ENCODE measurements around the gene ZNF319.

The ZNF319 gene

DNA sequence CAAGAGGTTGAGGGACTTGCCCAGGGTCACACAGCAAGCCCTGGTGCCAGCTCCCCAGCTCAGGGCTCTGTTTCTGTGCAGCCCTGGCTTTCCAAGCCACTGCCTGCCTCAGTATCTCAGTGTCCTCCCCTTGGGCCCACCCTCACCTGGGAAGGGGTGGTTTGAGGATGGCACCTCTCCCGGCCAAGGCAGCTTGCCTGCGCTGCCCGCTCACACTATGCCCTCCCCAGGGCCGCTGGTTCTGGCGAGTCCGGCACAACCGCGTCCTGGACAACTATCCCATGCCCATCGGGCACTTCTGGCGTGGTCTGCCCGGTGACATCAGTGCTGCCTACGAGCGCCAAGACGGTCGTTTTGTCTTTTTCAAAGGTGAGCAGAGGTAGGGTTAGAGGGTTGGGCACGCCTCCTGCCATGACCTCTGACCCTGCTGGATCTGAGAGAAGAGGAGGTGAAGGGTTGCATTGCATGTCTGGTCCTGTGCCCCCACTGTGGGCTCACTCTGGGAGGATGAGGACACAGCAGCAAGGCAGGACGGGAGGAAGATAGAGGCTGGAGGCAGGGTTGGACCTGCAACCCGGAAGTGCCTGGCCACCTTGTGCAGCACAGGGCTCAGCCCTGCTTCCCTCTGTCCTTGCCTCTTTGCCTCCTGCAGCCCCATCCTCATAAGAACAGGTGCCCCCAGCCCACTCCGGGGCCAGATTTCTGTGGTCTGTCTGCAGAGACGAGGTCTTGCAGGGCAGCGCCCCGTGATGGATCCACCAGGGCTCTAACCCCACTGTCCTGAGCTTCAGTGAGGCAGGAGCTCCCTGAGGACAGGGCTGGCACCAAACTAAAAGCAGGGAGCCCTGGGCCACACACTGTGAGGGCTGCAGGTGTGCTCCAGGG, 41.8 kb upstream of the ZNF319 start:
- H3K27me3 ChIP-seq (replicated peaks), result no peaks in the 10 kb centered on the region
- TF ChIP-seq, protein P1, sequence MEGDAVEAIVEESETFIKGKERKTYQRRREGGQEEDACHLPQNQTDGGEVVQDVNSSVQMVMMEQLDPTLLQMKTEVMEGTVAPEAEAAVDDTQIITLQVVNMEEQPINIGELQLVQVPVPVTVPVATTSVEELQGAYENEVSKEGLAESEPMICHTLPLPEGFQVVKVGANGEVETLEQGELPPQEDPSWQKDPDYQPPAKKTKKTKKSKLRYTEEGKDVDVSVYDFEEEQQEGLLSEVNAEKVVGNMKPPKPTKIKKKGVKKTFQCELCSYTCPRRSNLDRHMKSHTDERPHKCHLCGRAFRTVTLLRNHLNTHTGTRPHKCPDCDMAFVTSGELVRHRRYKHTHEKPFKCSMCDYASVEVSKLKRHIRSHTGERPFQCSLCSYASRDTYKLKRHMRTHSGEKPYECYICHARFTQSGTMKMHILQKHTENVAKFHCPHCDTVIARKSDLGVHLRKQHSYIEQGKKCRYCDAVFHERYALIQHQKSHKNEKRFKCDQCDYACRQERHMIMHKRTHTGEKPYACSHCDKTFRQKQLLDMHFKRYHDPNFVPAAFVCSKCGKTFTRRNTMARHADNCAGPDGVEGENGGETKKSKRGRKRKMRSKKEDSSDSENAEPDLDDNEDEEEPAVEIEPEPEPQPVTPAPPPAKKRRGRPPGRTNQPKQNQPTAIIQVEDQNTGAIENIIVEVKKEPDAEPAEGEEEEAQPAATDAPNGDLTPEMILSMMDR (IDR thresholded peaks at IDR 0.05; ENCODE audit: low read depth, low read length, missing control alignments), result no peak
- no peak overlapping the region for H3K4me3 ChIP-seq (ENCODE audit: low read depth, low read length)

DNA sequence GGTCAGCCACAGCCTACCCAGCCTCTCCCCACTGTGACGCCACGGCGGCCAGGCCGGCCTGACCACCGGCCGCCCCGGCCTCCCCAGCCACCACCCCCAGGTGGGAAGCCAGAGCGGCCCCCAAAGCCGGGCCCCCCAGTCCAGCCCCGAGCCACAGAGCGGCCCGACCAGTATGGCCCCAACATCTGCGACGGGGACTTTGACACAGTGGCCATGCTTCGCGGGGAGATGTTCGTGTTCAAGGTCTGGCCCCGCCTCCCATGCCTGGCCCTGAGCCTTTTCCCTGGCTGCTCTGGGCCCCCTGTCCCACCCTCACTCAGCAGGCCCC, 41.1 kb upstream of the ZNF319 start:
- Histone ChIP-seq H3K36me3 (replicated peaks) (no peaks in the 10 kb centered on the region), H3K4me3 (ENCODE audit: low read depth, low read length) (no peak overlapping the region), H3K27ac (no peak overlapping the region), H3K27me3 (replicated peaks) (no peaks in the 10 kb centered on the region)
- in situ Hi-C loops (cut with HindIII; ENCODE audit: low pct_ligation_motif_present, low sequenced_read_pairs), result no loop called here
- TF ChIP-seq, protein P1 (IDR thresholded peaks at IDR 0.05; ENCODE audit: low read depth, low read length, missing control alignments), result no peak
- DNase-seq, result no peak

More for the DNA sequence above, 41.8 kb upstream of the ZNF319 start:
- H3K36me3 ChIP-seq (replicated peaks), result no peaks in the 10 kb centered on the region
- in situ Hi-C loops (cut with HindIII; ENCODE audit: low pct_ligation_motif_present, low sequenced_read_pairs), result no loop called here
- DNase-seq, result no peak
- H3K27ac ChIP-seq, result no peak overlapping the region

DNA sequence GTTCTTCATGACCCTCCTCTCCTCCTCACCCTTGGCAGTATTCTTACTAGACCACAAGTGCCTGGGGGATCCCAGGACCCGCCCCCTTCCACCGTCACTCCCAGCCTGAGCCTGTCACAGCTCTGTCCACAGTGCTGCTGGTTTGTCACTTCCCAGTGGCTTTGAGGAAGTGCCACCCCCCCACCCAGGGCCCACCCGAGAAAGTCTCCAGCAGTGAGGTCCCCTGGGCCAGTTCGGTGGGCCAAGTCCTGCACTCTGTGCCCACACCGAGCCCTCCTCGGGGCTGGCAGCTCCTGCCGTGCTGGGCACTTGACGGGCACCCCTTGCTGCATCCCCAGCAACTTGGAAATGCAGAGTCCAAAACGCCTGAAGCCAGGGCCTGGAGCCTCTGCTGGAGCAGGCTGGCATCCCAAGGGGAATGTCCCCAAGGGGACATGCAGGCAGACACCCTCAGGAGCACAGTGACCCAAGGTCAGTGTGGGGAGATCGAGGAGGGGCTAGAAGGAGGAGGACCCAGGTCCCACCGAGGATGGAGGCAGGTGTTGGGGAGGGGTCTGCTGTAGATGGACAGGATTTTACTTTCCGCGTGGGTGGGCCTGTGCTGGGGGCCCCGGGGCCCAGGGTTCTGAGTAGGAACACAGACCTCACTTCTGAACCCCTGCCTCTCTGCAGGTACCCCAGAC, 40.6 kb upstream of the ZNF319 start:
- DNase-seq, result no peak
- no peaks in the 10 kb centered on the region for H3K27me3 ChIP-seq (replicated peaks)
- in situ Hi-C loops (cut with HindIII; ENCODE audit: low pct_ligation_motif_present, low sequenced_read_pairs), result no loop called here
- H3K36me3 ChIP-seq (replicated peaks), result no peaks in the 10 kb centered on the region
- no peak overlapping the region for H3K4me3 ChIP-seq (ENCODE audit: low read depth, low read length)
- TF ChIP-seq, protein P1 (IDR thresholded peaks at IDR 0.05; ENCODE audit: low read depth, low read length, missing control alignments), result no peak
- H3K27ac ChIP-seq, result no peak overlapping the region

DNA sequence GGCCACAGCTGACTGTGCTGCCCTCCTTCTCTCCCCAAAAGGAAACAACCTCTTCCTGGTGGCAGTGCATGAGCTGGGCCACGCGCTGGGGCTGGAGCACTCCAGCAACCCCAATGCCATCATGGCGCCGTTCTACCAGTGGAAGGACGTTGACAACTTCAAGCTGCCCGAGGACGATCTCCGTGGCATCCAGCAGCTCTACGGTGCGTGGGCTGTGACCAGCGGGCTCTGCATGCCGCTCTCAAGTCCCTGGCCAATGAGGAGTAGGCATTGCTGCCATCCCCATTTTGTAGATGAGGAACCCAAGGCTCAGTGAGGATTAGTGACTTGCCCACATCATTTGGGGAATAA, 40.0 kb upstream of the ZNF319 start:
- DNase-seq, result no peak
- H3K36me3 ChIP-seq (replicated peaks), result no peaks in the 10 kb centered on the region
- TF ChIP-seq, protein P1 (IDR thresholded peaks at IDR 0.05; ENCODE audit: low read depth, low read length, missing control alignments), result no peak
- no peak overlapping the region for H3K4me3 ChIP-seq (ENCODE audit: low read depth, low read length)
- no peaks in the 10 kb centered on the region for H3K27me3 ChIP-seq (replicated peaks)
- no peak overlapping the region for H3K27ac ChIP-seq
- in situ Hi-C loops (cut with HindIII; ENCODE audit: low pct_ligation_motif_present, low sequenced_read_pairs), result no loop called here

DNA sequence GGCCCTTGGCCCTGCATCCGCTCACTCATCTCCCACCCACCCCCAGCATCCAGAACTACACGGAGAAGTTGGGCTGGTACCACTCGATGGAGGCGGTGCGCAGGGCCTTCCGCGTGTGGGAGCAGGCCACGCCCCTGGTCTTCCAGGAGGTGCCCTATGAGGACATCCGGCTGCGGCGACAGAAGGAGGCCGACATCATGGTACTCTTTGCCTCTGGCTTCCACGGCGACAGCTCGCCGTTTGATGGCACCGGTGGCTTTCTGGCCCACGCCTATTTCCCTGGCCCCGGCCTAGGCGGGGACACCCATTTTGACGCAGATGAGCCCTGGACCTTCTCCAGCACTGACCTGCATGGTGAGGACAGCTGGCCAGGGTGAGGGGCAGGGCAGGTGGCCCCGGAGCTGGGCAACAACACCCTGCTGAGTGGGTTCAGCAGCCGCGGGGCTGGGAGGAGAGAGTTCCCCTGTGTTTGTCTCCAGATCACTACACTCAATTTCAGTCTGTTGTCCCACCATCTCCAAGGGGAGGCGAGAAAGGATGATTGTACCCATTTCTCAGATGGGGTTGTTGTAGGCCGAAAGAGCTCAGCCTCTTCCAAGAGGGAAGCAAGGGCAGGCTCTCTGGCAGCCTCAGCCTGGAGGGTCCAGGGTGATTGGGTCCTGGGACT, 39.5 kb upstream of the ZNF319 start:
- Histone ChIP-seq H3K4me3 (ENCODE audit: low read depth, low read length) (no peak overlapping the region), H3K36me3 (replicated peaks) (no peaks in the 10 kb centered on the region), H3K27me3 (replicated peaks) (no peaks in the 10 kb centered on the region), H3K27ac (no peak overlapping the region)
- DNase-seq, result no peak
- in situ Hi-C loops (cut with HindIII; ENCODE audit: low pct_ligation_motif_present, low sequenced_read_pairs), result no loop called here
- TF ChIP-seq, protein P1 (IDR thresholded peaks at IDR 0.05; ENCODE audit: low read depth, low read length, missing control alignments), result no peak

Measured in brain microvascular endothelial cell (primary cell).